ENCODE measurements around the gene TNIP1. TPM values are rescaled to one million over a fixed set of nuclear protein-coding genes. Genes with fewer than 3 reads are reported as not detected.

Gene TNIP1
- total RNA-seq, 3 donors from 2014 or later (not counting 1 experiment from before 2014, with no cell fraction given) = 140 to 180 (median 153) TPM

DNA sequence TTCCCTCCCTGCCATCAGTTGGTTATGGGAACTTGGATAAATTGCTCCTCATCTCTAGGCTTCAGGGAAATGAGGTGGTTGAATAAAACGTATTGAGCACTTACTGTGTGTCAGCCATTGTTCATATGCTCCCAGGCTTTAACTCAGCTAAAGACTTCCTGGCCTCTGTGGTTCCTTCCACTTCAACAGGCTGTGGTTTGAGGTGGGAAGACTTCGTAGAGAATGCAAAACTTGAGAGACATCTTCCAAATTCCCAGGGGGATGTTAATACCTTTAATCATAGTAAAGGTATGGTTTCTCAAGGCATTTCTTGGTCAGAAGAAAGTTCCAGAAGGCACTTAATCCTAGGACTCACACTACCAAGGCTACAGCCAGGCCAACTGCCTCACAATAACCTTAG lies 62.0 kb downstream of the TNIP1 start:
- WGBS (ENCODE audit: insufficient coverage) = 0% methylated on average over 2 of the region's 2 CpGs
- H3K4me3 Mint-ChIP-seq = no peak overlapping the region
- Histone ChIP-seq H3K9me3 (ENCODE audit: control insufficient read depth, insufficient read depth, low read length) (no peaks in the 10 kb centered on the region), H3K4me1 (ENCODE audit: control insufficient read depth, insufficient read depth, low read length) (peaks cover 13% of the 10 kb centered on the region), H3K36me3 (ENCODE audit: control insufficient read depth, insufficient read depth, low read length) (no peaks in the 10 kb centered on the region), H3K27ac (ENCODE audit: low read length) (no peak overlapping the region), H3K27me3 (ENCODE audit: control insufficient read depth, insufficient read depth, low read length) (no peaks in the 10 kb centered on the region), H3K4me3 (ENCODE audit: low read length) (no peak overlapping the region)
- no peak overlapping the region for H3K27ac Mint-ChIP-seq
- DNase-seq (no peak), ATAC-seq (no peak)
- peaks cover 15 to 28% of the 10 kb centered on the region in 2 donors for H3K4me1 Mint-ChIP-seq
- H3K27me3 Mint-ChIP-seq (ENCODE audit: low read depth in 2 of 2) = peaks cover 0 to 7% of the 10 kb centered on the region in 2 donors
- H3K36me3 Mint-ChIP-seq = no peaks in the 10 kb centered on the region
- intact Hi-C loops (cut with micrococcal nuclease) = no loop called here
- no peaks in the 10 kb centered on the region for H3K9me3 Mint-ChIP-seq
- TF ChIP-seq, protein P1, sequence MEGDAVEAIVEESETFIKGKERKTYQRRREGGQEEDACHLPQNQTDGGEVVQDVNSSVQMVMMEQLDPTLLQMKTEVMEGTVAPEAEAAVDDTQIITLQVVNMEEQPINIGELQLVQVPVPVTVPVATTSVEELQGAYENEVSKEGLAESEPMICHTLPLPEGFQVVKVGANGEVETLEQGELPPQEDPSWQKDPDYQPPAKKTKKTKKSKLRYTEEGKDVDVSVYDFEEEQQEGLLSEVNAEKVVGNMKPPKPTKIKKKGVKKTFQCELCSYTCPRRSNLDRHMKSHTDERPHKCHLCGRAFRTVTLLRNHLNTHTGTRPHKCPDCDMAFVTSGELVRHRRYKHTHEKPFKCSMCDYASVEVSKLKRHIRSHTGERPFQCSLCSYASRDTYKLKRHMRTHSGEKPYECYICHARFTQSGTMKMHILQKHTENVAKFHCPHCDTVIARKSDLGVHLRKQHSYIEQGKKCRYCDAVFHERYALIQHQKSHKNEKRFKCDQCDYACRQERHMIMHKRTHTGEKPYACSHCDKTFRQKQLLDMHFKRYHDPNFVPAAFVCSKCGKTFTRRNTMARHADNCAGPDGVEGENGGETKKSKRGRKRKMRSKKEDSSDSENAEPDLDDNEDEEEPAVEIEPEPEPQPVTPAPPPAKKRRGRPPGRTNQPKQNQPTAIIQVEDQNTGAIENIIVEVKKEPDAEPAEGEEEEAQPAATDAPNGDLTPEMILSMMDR (IDR thresholded peaks at IDR 0.05) = no peak

DNA sequence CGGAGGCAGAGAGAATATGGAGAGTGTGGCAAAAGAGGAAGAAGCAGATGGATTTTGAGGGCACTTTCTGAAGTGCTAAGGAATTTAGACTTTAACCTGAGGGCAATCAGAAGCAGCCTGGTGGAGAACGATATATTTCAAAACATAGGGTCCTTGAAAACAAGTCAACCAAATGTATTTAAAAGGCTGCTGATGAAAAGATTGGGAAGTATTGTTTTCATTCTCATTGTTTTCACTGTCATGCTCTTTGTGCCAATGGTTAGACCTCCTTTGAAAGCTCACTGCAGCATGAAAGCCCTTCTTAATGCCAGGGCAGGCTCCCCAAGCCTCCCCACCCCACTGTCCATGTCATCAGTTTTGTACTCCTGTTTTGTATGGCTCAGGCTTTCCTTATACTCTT lies 62.9 kb downstream of the TNIP1 start:
- ATAC-seq = no peak
- Mint-ChIP-seq H3K4me1 (peaks cover 15 to 28% of the 10 kb centered on the region in 2 donors), H3K27ac (no peak overlapping the region), H3K4me3 (no peak overlapping the region), H3K9me3 (no peaks in the 10 kb centered on the region), H3K27me3 (ENCODE audit: low read depth in 2 of 2) (peaks cover 0 to 7% of the 10 kb centered on the region in 2 donors), H3K36me3 (no peaks in the 10 kb centered on the region)
- H3K4me1 ChIP-seq (ENCODE audit: control insufficient read depth, insufficient read depth, low read length) = peaks cover 13% of the 10 kb centered on the region
- TF ChIP-seq, protein P1 (IDR thresholded peaks at IDR 0.05) = no peak
- H3K9me3 ChIP-seq (ENCODE audit: control insufficient read depth, insufficient read depth, low read length) = no peaks in the 10 kb centered on the region
- no peaks in the 10 kb centered on the region for H3K36me3 ChIP-seq (ENCODE audit: control insufficient read depth, insufficient read depth, low read length)
- 92% methylated on average over 2 of the region's 2 CpGs for WGBS (ENCODE audit: insufficient coverage)
- intact Hi-C loops (cut with micrococcal nuclease) = no loop called here
- no peak overlapping the region for H3K4me3 ChIP-seq (ENCODE audit: low read length)
- no peaks in the 10 kb centered on the region for H3K27me3 ChIP-seq (ENCODE audit: control insufficient read depth, insufficient read depth, low read length)
- DNase-seq = no peak
- H3K27ac ChIP-seq (ENCODE audit: low read length) = no peak overlapping the region

DNA sequence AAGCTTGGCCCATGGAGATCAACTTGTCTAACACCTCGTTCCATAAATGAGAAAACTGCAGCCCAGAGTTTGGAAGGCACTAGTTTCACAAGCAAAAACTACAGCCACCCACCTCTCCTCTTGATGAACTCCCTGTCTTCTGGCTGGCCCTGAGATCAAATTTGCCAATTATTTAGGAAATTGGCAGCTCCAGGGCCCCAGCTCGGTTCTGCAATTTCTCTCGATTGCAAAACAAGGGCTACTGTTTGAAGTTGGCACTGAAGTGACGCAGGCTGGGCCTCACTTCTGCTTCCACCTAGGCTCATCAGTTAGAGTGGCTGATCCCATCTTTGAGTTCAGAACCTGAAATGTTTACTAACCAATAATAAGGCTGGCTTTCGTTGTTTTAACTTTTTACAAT lies 64.1 kb downstream of the TNIP1 start:
- ATAC-seq (no peak), DNase-seq (no peak)
- Mint-ChIP-seq H3K27ac (no peak overlapping the region), H3K9me3 (no peaks in the 10 kb centered on the region), H3K4me3 (no peak overlapping the region), H3K4me1 (peaks cover 15 to 28% of the 10 kb centered on the region in 2 donors), H3K36me3 (no peaks in the 10 kb centered on the region), H3K27me3 (ENCODE audit: low read depth in 2 of 2) (peaks cover 0 to 8% of the 10 kb centered on the region in 2 donors)
- 80% methylated on average over 5 of the region's 5 CpGs for whole genome bisulfite sequencing (ENCODE audit: insufficient coverage)
- Histone ChIP-seq H3K36me3 (ENCODE audit: control insufficient read depth, insufficient read depth, low read length) (no peaks in the 10 kb centered on the region), H3K4me3 (ENCODE audit: low read length) (no peak overlapping the region), H3K9me3 (ENCODE audit: control insufficient read depth, insufficient read depth, low read length) (no peaks in the 10 kb centered on the region), H3K4me1 (ENCODE audit: control insufficient read depth, insufficient read depth, low read length) (peaks cover 13% of the 10 kb centered on the region), H3K27ac (ENCODE audit: low read length) (no peak overlapping the region), H3K27me3 (ENCODE audit: control insufficient read depth, insufficient read depth, low read length) (no peaks in the 10 kb centered on the region)
- TF ChIP-seq, protein P1 (IDR thresholded peaks at IDR 0.05) = no peak
- intact Hi-C loops (cut with micrococcal nuclease) = no loop called here

DNA sequence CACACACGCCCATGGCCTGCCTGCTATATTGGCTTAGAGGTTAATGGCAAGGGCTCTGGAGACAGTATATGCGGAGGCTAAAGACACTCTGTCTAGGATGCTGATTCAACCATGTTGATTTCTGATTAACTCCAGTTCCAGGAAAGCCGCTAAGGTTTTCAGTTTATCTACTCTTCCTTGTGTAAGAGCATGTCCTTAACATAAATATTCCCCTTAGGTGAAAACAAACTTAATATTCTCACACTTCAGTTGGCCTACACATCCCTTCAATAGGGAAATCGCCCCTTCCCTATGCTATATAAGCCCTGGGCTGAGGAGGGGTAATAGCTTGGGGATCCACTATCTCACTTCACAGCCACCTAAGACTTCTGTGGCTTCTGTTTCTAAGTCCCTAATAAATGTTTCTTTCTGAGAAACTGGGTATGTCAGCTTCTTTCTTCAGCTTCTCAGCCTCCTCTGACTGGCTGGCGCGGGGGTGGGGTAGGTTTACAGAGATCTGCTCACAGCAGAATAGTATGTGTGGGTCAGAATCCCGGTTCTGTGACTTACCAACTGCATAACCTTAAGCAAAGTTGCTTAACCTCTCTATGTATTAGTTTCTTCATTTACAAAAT lies 64.8 kb downstream of the TNIP1 start:
- Histone ChIP-seq H3K4me3 (ENCODE audit: low read length) (no peak overlapping the region), H3K9me3 (ENCODE audit: control insufficient read depth, insufficient read depth, low read length) (no peaks in the 10 kb centered on the region), H3K36me3 (ENCODE audit: control insufficient read depth, insufficient read depth, low read length) (no peaks in the 10 kb centered on the region), H3K4me1 (ENCODE audit: control insufficient read depth, insufficient read depth, low read length) (peaks cover 11% of the 10 kb centered on the region), H3K27me3 (ENCODE audit: control insufficient read depth, insufficient read depth, low read length) (no peaks in the 10 kb centered on the region), H3K27ac (ENCODE audit: low read length) (no peak overlapping the region)
- WGBS (ENCODE audit: insufficient coverage) = 94% methylated on average over 5 of the region's 7 CpGs
- no peaks in the 10 kb centered on the region for H3K36me3 Mint-ChIP-seq
- ATAC-seq (no peak), DNase-seq (no peak)
- H3K27me3 Mint-ChIP-seq (ENCODE audit: low read depth in 2 of 2) = peaks cover 0 to 11% of the 10 kb centered on the region in 2 donors
- intact Hi-C loops (cut with micrococcal nuclease) = no loop called here
- no peak overlapping the region for H3K4me3 Mint-ChIP-seq
- TF ChIP-seq, protein P1 (IDR thresholded peaks at IDR 0.05) = no peak
- H3K4me1 Mint-ChIP-seq = peaks cover 14 to 26% of the 10 kb centered on the region in 2 donors
- no peak overlapping the region for H3K27ac Mint-ChIP-seq
- no peaks in the 10 kb centered on the region for H3K9me3 Mint-ChIP-seq

Data from natural killer cell (primary cell).